GM12875 (cell line): ENCODE measurements around the gene ALOXE3.

ENCODE experiments used
- H3K4me3 ChIP-seq: one replicate; pipeline ENCODE4 v1.5.1; 2011; ENCODE audit warnings: low read depth, low read length, control low read depth
- CTCF ChIP-seq: IDR thresholded peaks from 2 replicates; pipeline ENCODE4 v1.5.1; 2011; ENCODE audit warnings: low read depth, mild to moderate bottlenecking, control low read depth, inconsistent platforms, low read length, moderate library complexity, borderline replicate concordance; ENCODE audit not compliant: insufficient read depth

The ALOXE3 gene

DNA sequence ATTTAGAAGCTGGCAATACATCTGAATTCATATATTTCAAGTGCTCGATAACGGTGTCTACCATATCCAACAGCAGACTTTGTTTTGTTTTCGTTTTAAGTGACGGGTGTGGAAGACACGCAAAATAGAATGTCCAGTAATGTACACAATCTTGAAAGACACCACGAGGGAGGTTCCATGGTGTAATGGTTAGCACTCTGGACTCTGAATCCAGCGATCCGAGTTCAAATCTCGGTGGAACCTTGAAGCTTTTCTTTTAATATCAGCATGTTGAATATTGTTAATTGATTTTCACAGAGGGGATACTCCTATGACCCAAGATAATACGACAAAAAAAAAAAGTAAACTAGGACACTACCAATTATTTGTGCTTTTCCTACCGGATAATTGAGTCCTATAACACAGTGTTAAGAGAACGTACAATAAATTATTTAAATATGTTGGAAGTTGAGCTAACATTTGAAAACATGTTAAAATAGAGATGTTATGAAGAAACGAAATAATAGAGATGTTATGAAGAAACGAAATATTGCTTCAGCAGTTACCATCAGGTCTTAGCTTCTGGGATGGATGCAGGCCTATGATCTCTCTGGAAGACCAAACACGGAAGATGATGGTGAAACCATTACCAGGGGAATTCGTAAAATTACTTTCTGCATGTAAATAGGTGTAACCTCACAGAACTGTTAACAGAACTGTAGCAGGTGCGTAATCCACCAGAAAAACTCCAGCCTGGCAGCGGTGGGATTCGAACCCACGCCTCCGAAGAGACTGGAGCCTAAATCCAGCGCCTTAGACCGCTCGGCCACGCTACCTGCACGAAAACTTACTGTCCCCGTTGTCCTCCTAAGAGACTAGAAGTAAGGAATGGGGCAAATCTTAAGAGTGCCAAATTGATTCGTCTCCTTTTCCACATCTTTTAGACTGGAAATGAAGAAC lies 1.5 kb upstream of the ALOXE3 start:
- H3K4me3 ChIP-seq = peak overlapping the region; percentile 59
- no peak for TF ChIP-seq CTCF

DNA sequence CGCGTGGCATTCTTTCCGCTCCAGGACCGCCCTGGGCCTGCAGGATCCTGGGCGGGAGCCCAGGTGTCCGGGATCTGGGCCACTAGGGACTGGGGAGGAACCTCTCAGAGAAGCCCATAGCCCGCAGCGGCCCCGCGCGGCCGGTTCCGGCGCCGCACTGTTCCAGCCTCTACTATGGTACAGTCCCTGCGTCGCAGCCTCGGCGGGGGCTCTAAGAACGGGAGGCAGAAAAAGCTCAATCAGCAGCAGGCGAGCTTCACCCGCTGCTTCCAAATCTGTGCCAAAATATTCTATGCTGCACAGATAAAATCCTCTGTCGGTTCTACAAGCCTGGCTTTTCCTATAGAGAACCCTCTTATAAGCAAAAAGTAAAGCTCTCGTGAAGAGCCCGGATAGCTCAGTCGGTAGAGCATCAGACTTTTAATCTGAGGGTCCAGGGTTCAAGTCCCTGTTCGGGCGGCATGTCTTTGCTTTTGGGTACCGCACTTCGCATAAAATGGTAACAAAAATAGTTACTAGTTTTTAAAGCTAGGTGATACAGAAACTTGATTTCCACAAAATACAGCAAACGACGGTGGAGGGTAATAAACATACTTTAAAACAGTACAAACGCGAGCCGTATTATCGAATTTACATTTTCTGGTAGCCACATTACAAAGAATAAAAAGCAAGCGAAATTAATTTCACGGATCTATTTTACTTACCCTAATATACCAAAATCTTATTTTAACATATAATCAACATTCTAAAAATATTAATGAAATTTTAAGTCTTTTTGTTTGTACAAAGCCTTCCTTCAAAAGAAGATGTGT lies 661 bp upstream of the ALOXE3 start:
- peak overlapping the region; percentile 58 for H3K4me3 ChIP-seq
- peak; percentile 94 for TF ChIP-seq CTCF

- H3K4me3 ChIP-seq = peak overlapping the region; percentile 58
- TF ChIP-seq CTCF = no peak
These were observed 841 bp downstream of the ALOXE3 start for GRCh38 chr17:8117367-8117979.

DNA sequence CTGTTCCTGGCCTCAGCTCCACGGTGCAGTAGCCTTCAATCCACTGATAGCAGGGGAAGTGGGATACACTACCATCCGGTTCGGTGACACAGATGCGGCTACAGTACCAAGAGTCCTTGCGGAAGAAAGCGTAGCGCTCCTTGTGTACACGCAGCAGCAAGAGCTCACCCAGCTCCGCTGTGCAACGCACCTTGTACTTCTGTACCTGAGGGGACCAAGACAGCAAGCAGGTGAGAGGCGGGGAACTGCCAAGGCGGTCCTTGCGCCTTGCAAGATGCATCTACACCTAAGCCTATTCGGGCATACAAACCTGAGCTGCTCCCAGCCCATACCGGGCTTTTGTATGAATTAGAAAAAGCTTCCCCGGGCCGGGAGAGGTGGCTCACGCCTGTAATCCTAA lies 1.5 kb downstream of the ALOXE3 start:
- TF ChIP-seq CTCF = no peak
- H3K4me3 ChIP-seq = no peak overlapping the region

- TF ChIP-seq CTCF = no peak
These were observed 7.4 kb downstream of the ALOXE3 start for GRCh38 chr17:8110907-8111306.

GRCh38 chr17:8110456-8110804 lies 7.9 kb downstream of the ALOXE3 start:
- TF ChIP-seq CTCF = no peak
- no peak overlapping the region for H3K4me3 ChIP-seq

More at GRCh38 chr17:8110907-8111306, 7.4 kb downstream of the ALOXE3 start:
- H3K4me3 ChIP-seq = no peak overlapping the region
